HEK293T (cell line): ENCODE results near the gene CISH.

ENCODE experiments used
- ARNT ChIP-seq: fragments of 450-650 bp; IDR thresholded peaks from 2 replicates; pipeline ENCODE4 v1.6.1; 2017; ENCODE audit warnings: mild to moderate bottlenecking
- ELF4 ChIP-seq: fragments of 450-650 bp; IDR thresholded peaks from 2 replicates; pipeline ENCODE4 v1.6.1; 2017; ENCODE audit warnings: antibody characterized with exemption
- FOXK2 ChIP-seq: fragments of 450-650 bp; IDR thresholded peaks from 2 replicates; pipeline ENCODE4 v1.6.1; 2016; ENCODE audit warnings: mild to moderate bottlenecking
- FOXM1 ChIP-seq: fragments of 450-650 bp; IDR thresholded peaks from 2 replicates; pipeline ENCODE4 v1.6.1; 2017; ENCODE audit warnings: mild to moderate bottlenecking, borderline replicate concordance
- L3MBTL2 ChIP-seq: fragments of 450-650 bp; conservative IDR thresholded peaks from 2 replicates; pipeline ENCODE4 v1.6.1; 2016; ENCODE audit warnings: mild to moderate bottlenecking
- SP1 ChIP-seq: fragments of 450-650 bp; IDR thresholded peaks from 2 replicates; pipeline ENCODE4 v1.6.1; 2017
- TARDBP ChIP-seq: fragments of 450-650 bp; IDR thresholded peaks from 2 replicates; pipeline ENCODE4 v1.6.1; 2016

DNA sequence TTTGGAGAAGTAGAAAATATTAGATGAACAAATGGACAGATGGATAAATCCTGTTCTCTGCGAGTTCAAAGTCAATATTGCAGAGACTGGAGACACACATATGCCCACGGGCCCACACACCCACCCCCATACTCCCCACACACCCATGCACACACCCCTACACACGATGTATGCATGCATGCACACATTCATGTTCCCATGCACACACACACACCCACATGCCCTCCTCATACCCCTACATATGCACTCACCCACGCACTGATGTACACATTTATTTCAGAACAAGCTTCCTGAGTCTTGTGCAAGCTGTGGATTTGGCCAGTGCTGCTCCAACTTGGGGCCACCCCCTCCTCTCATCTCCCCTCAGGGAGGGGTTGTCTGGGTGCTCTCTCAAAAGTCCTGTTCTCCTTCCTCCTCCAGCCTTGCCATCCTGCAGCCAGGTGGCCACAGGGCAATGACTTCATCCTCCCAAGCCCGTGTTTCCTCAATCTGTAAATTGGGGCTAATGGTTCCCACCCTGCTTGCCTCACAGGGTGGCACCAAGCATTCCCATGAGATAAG lies 21.7 kb upstream of the CISH start:
- TF ChIP-seq ELF4 (no peak), L3MBTL2 (no peak), FOXM1 (no peak), TARDBP (no peak), SP1 (no peak), FOXK2 (no peak), ARNT (no peak)
